GM12872 (cell line): Measurements from ENCODE around the gene NRIP1.

Experiments
- TF ChIP-seq, protein P1 (sequence below): IDR thresholded peaks from 3 replicates; pipeline ENCODE4 v1.5.1; 2011; ENCODE audit warnings: low read depth, mild to moderate bottlenecking, low read length, moderate library complexity; ENCODE audit not compliant: insufficient read depth

NRIP1 gene

DNA sequence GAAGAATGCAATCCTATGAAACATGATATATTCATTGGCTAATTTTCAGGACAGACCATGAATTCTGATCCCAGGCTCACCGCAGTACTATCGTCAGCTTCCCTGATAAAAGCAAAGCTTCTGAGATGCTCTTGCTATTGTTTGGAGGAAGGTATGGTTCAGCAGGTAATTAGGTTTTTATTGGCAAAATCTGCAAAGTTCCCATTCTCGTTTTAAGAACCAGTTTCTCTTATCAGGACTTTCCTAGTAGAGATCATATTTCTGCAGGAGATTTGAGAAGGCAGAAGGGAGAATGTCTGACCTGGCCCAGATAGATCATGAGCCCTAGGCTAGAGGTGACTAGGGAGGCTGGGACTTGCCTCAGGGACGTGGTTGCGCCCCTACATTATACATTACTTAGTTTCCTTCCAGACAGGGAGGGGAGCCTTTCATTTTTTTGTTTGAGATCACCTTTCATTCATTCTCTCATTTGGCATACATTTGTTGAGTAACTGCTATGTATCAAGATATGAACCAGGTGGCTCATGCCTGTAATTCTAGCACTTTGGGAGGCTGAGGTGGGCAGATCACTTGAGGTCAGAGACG, 108.8 kb downstream of the NRIP1 start:
- TF ChIP-seq, protein P1, sequence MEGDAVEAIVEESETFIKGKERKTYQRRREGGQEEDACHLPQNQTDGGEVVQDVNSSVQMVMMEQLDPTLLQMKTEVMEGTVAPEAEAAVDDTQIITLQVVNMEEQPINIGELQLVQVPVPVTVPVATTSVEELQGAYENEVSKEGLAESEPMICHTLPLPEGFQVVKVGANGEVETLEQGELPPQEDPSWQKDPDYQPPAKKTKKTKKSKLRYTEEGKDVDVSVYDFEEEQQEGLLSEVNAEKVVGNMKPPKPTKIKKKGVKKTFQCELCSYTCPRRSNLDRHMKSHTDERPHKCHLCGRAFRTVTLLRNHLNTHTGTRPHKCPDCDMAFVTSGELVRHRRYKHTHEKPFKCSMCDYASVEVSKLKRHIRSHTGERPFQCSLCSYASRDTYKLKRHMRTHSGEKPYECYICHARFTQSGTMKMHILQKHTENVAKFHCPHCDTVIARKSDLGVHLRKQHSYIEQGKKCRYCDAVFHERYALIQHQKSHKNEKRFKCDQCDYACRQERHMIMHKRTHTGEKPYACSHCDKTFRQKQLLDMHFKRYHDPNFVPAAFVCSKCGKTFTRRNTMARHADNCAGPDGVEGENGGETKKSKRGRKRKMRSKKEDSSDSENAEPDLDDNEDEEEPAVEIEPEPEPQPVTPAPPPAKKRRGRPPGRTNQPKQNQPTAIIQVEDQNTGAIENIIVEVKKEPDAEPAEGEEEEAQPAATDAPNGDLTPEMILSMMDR: no peak

DNA sequence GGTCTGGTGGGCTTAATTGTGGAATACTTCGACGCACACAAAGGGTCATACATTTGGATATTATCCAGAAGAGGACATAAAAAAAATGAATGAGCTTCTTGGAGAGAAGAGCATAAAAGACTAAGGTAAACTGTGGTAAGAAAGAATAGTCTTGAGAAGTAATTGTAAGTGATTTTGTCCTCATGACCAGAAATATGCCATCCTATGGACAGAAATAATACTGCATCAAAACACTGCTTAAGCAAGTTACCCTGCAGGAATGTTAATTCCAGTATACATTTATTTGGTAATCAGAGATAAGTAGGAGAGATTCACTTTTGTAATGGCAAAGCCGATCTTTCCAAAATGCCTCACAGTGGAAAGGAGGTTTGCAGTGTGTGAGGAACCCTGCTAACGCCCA, 111.9 kb downstream of the NRIP1 start:
- TF ChIP-seq, protein P1: no peak

DNA sequence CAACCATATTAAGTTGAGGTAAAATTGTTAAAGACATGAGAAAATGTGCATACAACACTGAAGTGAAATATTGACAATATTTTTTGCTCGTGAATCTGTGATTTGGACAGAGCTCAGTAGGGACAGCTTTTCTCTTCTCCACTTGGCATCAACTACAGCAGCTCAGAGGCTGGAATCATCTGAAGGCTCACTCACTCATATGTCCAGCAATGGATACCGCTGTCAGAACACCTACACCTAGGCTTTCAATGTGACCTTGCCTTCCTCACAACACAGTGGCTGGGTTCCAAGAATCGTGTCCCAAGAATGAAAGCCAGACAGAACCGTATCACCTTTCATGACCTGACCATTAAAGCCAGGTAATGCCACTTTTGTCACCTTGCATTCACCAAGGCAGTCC, 115.2 kb downstream of the NRIP1 start:
- TF ChIP-seq, protein P1: no peak

DNA sequence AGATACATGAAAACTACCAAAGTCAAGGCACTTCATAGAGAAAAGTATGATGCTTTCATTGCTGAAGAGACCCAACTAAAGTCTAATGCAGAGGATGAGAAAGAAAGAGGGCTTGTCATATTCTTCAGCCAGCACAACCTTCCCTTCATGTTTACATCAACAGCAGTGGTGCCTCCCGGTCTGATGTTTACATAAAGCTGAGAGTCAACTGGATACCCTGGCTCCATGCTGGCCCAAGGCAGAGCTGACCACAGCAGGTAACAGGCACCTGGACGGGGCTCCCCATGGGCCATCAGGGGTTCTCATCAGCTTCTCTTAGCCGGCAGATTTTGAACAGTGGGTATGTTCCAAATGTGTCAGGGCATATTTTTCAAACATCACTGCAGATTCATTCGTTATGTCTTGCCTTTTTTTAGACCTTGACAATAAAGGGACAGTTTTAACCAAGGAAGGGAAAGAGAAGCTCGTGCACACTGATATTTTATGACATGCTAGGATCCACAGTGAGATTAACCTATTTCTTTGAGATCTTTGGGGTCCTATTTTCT, 117.1 kb downstream of the NRIP1 start:
- TF ChIP-seq, protein P1: no peak

DNA sequence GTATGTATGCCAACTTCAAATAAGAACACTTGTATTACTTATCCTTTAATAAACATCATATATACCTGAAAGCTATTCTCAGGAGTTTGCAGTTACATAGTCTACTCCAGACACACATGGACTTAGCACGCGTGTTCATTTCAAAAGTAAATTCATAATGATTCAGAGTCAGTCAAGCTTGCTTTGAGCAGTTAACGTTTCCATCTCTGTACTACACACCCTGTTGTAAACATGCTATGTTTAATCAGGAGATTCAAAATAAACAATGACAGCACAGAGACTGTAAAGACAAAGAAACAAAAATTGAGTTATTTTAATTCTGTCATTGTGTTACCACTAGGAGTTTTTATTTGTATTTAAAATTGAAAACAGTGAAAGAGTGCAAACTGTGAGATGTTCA, 119.6 kb downstream of the NRIP1 start:
- TF ChIP-seq, protein P1: no peak

DNA sequence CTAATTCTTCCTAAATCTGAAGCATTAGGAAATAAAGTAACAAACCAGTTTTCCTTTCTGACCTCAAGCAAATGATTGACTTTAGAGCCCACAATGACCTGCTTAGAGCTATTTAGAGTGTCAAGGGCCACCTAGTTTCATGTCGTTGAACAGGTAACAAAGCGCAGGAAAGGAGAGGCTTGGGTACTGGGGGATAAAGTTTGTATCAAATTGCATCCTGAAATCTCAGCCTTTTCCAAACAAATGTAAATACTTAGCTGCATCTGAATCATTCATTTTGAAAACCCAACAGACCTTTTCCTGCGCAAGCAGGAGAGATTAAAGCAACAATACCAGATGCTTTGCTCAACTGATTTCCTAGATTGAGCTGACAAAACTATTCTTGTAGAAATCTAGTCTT, 121.2 kb downstream of the NRIP1 start:
- TF ChIP-seq, protein P1: no peak

DNA sequence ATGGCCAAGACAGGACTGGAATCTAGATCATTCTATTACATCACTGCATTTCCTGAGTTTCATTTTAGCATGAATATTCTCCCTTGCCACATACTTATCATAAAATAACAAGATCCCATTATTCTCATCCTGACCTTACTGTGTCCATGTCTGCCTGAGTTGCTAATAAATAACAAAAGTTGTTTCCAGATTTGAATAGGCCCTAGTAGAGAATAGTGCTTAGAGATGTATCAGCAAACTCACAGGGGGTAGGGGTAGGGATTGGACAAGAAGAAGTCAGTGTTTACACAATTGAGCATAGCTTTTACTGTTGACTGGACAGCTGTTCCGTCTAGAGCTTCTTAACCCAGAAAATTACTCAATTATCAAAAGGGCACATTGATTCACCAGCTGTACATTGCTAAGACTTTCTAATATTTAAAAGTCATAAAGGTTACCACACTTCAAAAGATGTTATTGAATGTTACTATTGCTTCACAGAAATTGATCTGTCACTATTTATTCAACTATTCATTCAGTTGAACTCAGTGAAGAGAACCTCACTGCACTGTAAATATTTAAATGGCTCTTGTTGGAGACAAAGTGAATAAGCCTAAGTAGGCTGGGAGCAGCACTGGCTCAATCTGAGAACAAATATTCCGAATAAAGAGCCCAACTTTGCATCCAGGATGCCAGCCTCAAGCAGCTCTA, 121.9 kb downstream of the NRIP1 start:
- TF ChIP-seq, protein P1: no peak
